PC-9 (cell line): ENCODE measurements around the gene INPP5A. TPM values are rescaled to one million over a fixed set of nuclear protein-coding genes. Genes with fewer than 3 reads are reported as not detected.

Source experiments
- BruUV-seq: library from RNA; stranded (reverse); fragments of 400-500 nt; replicated peaks from 2 replicates; lab custom pipeline; 2021; lab: Mats Ljungman, UMichigan
- CTCF ChIA-PET: fragments of 300-600 bp; sonication (Branson Sonifier 250); formaldehyde crosslinking; loops from one replicate; lab custom pipeline; 2022; ENCODE audit warnings: antibody characterized with exemption; lab: Charles Lee
- POLR2A ChIA-PET: fragments of 300-600 bp; sonication (Branson Sonifier 250); formaldehyde crosslinking; loops from one replicate; lab custom pipeline; 2022; ENCODE audit warnings: antibody characterized with exemption; ENCODE audit not compliant: unreplicated experiment; lab: Charles Lee
- DNase-seq, 2 experiments: peaks; one replicate each; pipeline versions ENCODE4 v3.0.0 to v3.0.0-alpha.2; 2015 to 2022; ENCODE audit warnings: mixed read lengths in 1 of 2
- H2AFZ ChIP-seq: fragments of 200-600 bp; sonication (generic); 2 replicates; pipeline ENCODE4 v1.8.1; 2017; ENCODE audit warnings: antibody characterized with exemption
- H3F3A ChIP-seq: fragments of 200-600 bp; sonication (generic); 2 replicates; pipeline ENCODE4 v1.8.1; 2017; ENCODE audit warnings: antibody characterized with exemption, mild to moderate bottlenecking, low read depth; ENCODE audit not compliant: insufficient read depth
- H3K27ac ChIP-seq: fragments of 200-600 bp; sonication (generic); 2 replicates; pipeline ENCODE4 v1.6.1; 2016; ENCODE audit warnings: mixed run types
- H3K27me3 ChIP-seq: fragments of 200-600 bp; sonication (generic); 2 replicates; pipeline ENCODE4 v1.6.1; 2016; ENCODE audit warnings: low read depth, mixed run types; ENCODE audit not compliant: insufficient read depth
- H3K36me3 ChIP-seq: fragments of 200-600 bp; sonication (generic); 2 replicates; pipeline ENCODE4 v1.6.1; 2016; ENCODE audit warnings: low read depth, mixed run types
- H3K4me1 ChIP-seq: fragments of 200-600 bp; sonication (generic); replicated peaks from 2 replicates; pipeline ENCODE4 v1.6.1; 2016; ENCODE audit warnings: mixed run types; ENCODE audit not compliant: insufficient read depth
- H3K4me2 ChIP-seq: fragments of 200-600 bp; sonication (generic); 2 replicates; pipeline ENCODE4 v1.6.1; 2017; ENCODE audit warnings: mixed run types
- H3K4me3 ChIP-seq: fragments of 200-600 bp; sonication (generic); 2 replicates; pipeline ENCODE4 v1.6.1; 2016; ENCODE audit warnings: mixed run types
- H3K79me2 ChIP-seq: fragments of 200-600 bp; sonication (generic); 2 replicates; pipeline ENCODE4 v1.6.1; 2017; ENCODE audit warnings: low read depth, mixed run types
- H3K9me2 ChIP-seq: fragments of 200-600 bp; sonication (generic); 2 replicates; pipeline ENCODE4 v1.8.1; 2017; ENCODE audit warnings: mild to moderate bottlenecking; ENCODE audit not compliant: insufficient read depth
- H3K9me3 ChIP-seq: fragments of 200-600 bp; sonication (generic); 2 replicates; pipeline ENCODE4 v1.8.1; 2016; ENCODE audit warnings: low read depth; ENCODE audit not compliant: insufficient read depth
- H4K20me1 ChIP-seq: fragments of 200-600 bp; sonication (generic); 2 replicates; pipeline ENCODE4 v1.8.1; 2017; ENCODE audit not compliant: insufficient read depth
- CTCF ChIP-seq: fragments of 200-600 bp; sonication (generic); conservative IDR thresholded peaks from 2 replicates; pipeline ENCODE4 v1.6.1; 2017; ENCODE audit warnings: mixed run types, antibody characterized with exemption, mild to moderate bottlenecking, moderate library complexity
- EZH2 ChIP-seq: fragments of 200-600 bp; sonication (generic); IDR thresholded peaks from 2 replicates; pipeline ENCODE4 v1.8.0; 2017; ENCODE audit warnings: antibody characterized with exemption, low read depth
- intact Hi-C: fragments of 100-400 bp; cut with micrococcal nuclease; formaldehyde crosslinking; loops from one replicate; pipeline ENCODE4 v1.10.0; 2022; ENCODE audit not compliant: unreplicated experiment
- total RNA-seq: library from RNA; stranded (reverse); gene quantifications from 2 replicates; pipeline ENCODE4 v1.2.3, GENCODE V29; 2021

INPP5A gene
- total RNA-seq, 1 experiment from 2014 or later = 18.4 TPM

GRCh38 chr10:132707121-132707775 is 169.7 kb downstream of the INPP5A start:
- Histone ChIP-seq H3K27me3 (no peaks in the 10 kb centered on the region), H3K9me2 (no peaks in the 10 kb centered on the region), H3K9me3 (no peaks in the 10 kb centered on the region), H3F3A (no peaks in the 10 kb centered on the region), H3K27ac (no peak overlapping the region), H3K4me2 (no peak overlapping the region), H2AFZ (no peak overlapping the region), H4K20me1 (no peaks in the 10 kb centered on the region), H3K79me2 (no peaks in the 10 kb centered on the region), H3K36me3 (no peaks in the 10 kb centered on the region), H3K4me3 (no peak overlapping the region), H3K4me1 (no peaks in the 10 kb centered on the region)
- TF ChIP-seq EZH2 = no peak
- TF ChIP-seq CTCF = no peak
- no peak for DNase-seq
- BruUV-seq = no TSS peak
- CTCF ChIA-PET = no interaction called here
- intact Hi-C loops = no loop called here
- POLR2A ChIA-PET = no interaction called here

DNA sequence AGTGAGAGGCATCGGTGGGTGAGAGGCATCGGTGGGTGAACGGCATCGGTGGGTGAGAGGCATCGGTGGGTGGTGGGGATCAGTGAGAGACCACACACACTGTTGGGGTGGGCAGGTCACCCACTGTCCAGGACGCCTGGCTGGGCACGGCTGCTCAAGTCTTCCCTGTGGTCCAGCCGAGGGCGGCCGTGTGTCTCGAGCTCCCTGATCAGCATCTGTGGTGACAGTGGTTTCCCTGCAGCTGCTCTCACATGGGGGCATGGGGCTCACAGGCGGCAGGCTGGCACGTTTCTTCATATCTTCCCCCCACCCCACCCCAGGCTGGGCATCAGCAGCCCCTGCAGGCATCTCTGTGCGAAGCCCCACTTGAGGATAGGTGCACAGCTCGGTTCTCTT is 170.2 kb downstream of the INPP5A start:
- no peaks in the 10 kb centered on the region for H3F3A ChIP-seq
- no peaks in the 10 kb centered on the region for H3K27me3 ChIP-seq
- CTCF ChIA-PET = no interaction called here
- POLR2A ChIA-PET = no interaction called here
- no peak overlapping the region for H3K4me3 ChIP-seq
- no peaks in the 10 kb centered on the region for H3K9me2 ChIP-seq
- no peaks in the 10 kb centered on the region for H3K36me3 ChIP-seq
- H3K4me1 ChIP-seq = no peaks in the 10 kb centered on the region
- H3K4me2 ChIP-seq = no peak overlapping the region
- no peak for DNase-seq
- no peaks in the 10 kb centered on the region for H4K20me1 ChIP-seq
- TF ChIP-seq EZH2 (no peak), CTCF (no peak)
- H3K79me2 ChIP-seq = no peaks in the 10 kb centered on the region
- no peak overlapping the region for H3K27ac ChIP-seq
- no peak overlapping the region for H2AFZ ChIP-seq
- BruUV-seq = no TSS peak
- intact Hi-C loops = no loop called here
- no peaks in the 10 kb centered on the region for H3K9me3 ChIP-seq

DNA sequence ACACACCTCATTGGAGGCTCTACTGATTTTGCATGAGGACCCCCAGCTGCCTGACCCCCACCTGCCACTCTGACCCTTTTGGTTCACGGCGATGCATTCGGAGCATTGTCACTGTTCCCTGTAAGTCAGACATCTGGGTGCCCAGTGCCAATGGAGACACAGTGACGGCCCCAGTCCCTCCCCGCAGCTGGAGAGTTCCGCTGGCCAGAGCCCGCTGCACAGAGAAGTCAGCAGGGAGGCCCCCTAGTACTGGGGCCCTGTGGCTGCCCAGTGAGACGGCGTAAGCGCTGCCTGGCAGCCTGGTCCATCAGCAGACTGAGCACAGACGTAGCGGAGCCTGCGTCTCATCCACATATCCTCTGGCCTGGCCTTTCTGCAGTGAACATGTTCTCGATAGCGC is 170.9 kb downstream of the INPP5A start:
- no peak overlapping the region for H2AFZ ChIP-seq
- TF ChIP-seq EZH2 = no peak
- no peak for TF ChIP-seq CTCF
- POLR2A ChIA-PET = no interaction called here
- no peak overlapping the region for H3K4me3 ChIP-seq
- H3F3A ChIP-seq = no peaks in the 10 kb centered on the region
- H3K36me3 ChIP-seq = no peaks in the 10 kb centered on the region
- H3K9me2 ChIP-seq = no peaks in the 10 kb centered on the region
- no peak overlapping the region for H3K4me2 ChIP-seq
- no peaks in the 10 kb centered on the region for H3K27me3 ChIP-seq
- H3K27ac ChIP-seq = no peak overlapping the region
- no peaks in the 10 kb centered on the region for H3K4me1 ChIP-seq
- no peaks in the 10 kb centered on the region for H4K20me1 ChIP-seq
- no peaks in the 10 kb centered on the region for H3K79me2 ChIP-seq
- DNase-seq = no peak
- H3K9me3 ChIP-seq = no peaks in the 10 kb centered on the region
- intact Hi-C loops = no loop called here
- BruUV-seq = no TSS peak
- CTCF ChIA-PET = no interaction called here
